Activated naive CD8-positive, alpha-beta T cell (primary cell): ENCODE data around the gene SLC25A23.

Experiments
- H3K27ac Mint-ChIP-seq: one replicate; pipeline ENCODE4 v1.8.0; 2021; ENCODE audit warnings: mixed read lengths
- H3K27me3 Mint-ChIP-seq: one replicate; pipeline ENCODE4 v1.8.0; 2021; ENCODE audit warnings: mixed read lengths
- H3K36me3 Mint-ChIP-seq: one replicate; pipeline ENCODE4 v1.8.0; 2021; ENCODE audit warnings: mixed read lengths
- H3K4me1 Mint-ChIP-seq: one replicate; pipeline ENCODE4 v1.8.0; 2021; ENCODE audit warnings: low read depth, mixed read lengths
- H3K4me3 Mint-ChIP-seq: one replicate; pipeline ENCODE4 v1.8.0; 2021; ENCODE audit warnings: mild to moderate bottlenecking, mixed read lengths
- H3K9me3 Mint-ChIP-seq: one replicate; pipeline ENCODE4 v1.8.0; 2021; ENCODE audit warnings: low read depth, mixed read lengths

SLC25A23 gene

GRCh38 chr19:6471076-6471475, 11.5 kb upstream of the SLC25A23 start:
- no peaks in the 10 kb centered on the region for H3K27me3 Mint-ChIP-seq
- H3K36me3 Mint-ChIP-seq = peaks cover 4% of the 10 kb centered on the region
- no peak overlapping the region for H3K4me3 Mint-ChIP-seq
- peaks cover 2% of the 10 kb centered on the region for H3K4me1 Mint-ChIP-seq
- no peaks in the 10 kb centered on the region for H3K9me3 Mint-ChIP-seq
- no peak overlapping the region for H3K27ac Mint-ChIP-seq

GRCh38 chr19:6470173-6470572, 10.6 kb upstream of the SLC25A23 start:
- Mint-ChIP-seq H3K4me1 (no peaks in the 10 kb centered on the region), H3K9me3 (no peaks in the 10 kb centered on the region), H3K27me3 (no peaks in the 10 kb centered on the region), H3K4me3 (no peak overlapping the region), H3K27ac (no peak overlapping the region), H3K36me3 (peaks cover 4% of the 10 kb centered on the region)

- no peaks in the 10 kb centered on the region for H3K9me3 Mint-ChIP-seq
- H3K36me3 Mint-ChIP-seq = peaks cover 4% of the 10 kb centered on the region
- H3K4me1 Mint-ChIP-seq = peaks cover 10% of the 10 kb centered on the region
- no peaks in the 10 kb centered on the region for H3K27me3 Mint-ChIP-seq
- H3K27ac Mint-ChIP-seq = no peak overlapping the region
- no peak overlapping the region for H3K4me3 Mint-ChIP-seq
Observed at GRCh38 chr19:6467384-6467783, 7.8 kb upstream of the SLC25A23 start.

GRCh38 chr19:6466526-6467248, 7.1 kb upstream of the SLC25A23 start:
- peaks cover 14% of the 10 kb centered on the region for H3K4me1 Mint-ChIP-seq
- H3K27ac Mint-ChIP-seq = peak overlapping the region; percentile 64
- H3K27me3 Mint-ChIP-seq = no peaks in the 10 kb centered on the region
- H3K9me3 Mint-ChIP-seq = no peaks in the 10 kb centered on the region
- H3K4me3 Mint-ChIP-seq = no peak overlapping the region
- peaks cover 4% of the 10 kb centered on the region for H3K36me3 Mint-ChIP-seq

- H3K9me3 Mint-ChIP-seq = no peaks in the 10 kb centered on the region
- no peak overlapping the region for H3K27ac Mint-ChIP-seq
Observed at GRCh38 chr19:6465663-6466062, 6.1 kb upstream of the SLC25A23 start.

GRCh38 chr19:6465006-6465405, 5.4 kb upstream of the SLC25A23 start:
- peak overlapping the region; percentile 62 for H3K4me3 Mint-ChIP-seq
- no peak overlapping the region for H3K27ac Mint-ChIP-seq
- H3K36me3 Mint-ChIP-seq = peaks cover 4% of the 10 kb centered on the region
- H3K9me3 Mint-ChIP-seq = no peaks in the 10 kb centered on the region
- peaks cover 19% of the 10 kb centered on the region for H3K4me1 Mint-ChIP-seq
- H3K27me3 Mint-ChIP-seq = no peaks in the 10 kb centered on the region

More at GRCh38 chr19:6465663-6466062, 6.1 kb upstream of the SLC25A23 start:
- Mint-ChIP-seq H3K4me1 (peaks cover 14% of the 10 kb centered on the region), H3K36me3 (peaks cover 4% of the 10 kb centered on the region), H3K27me3 (no peaks in the 10 kb centered on the region), H3K4me3 (no peak overlapping the region)

- H3K4me1 Mint-ChIP-seq = peaks cover 21% of the 10 kb centered on the region
- H3K4me3 Mint-ChIP-seq = peak within 1 kb of the TSS; percentile 62
- H3K27me3 Mint-ChIP-seq = no peaks in the 10 kb centered on the region
- no peaks in the 10 kb centered on the region for H3K36me3 Mint-ChIP-seq
- no peaks in the 10 kb centered on the region for H3K9me3 Mint-ChIP-seq
- no peak within 1 kb of the TSS for H3K27ac Mint-ChIP-seq
Observed at GRCh38 chr19:6464070-6464873, 4.7 kb upstream of the SLC25A23 start, which contains the start of gene CRB3. TSS of gene CRB3 (plus strand) at chr19:6464271. CDS start at chr19:6464702, 431 bp downstream.

- peak overlapping the region; percentile 87 for H3K27ac Mint-ChIP-seq
- peak overlapping the region; percentile 96 for H3K4me3 Mint-ChIP-seq
- peaks cover 27% of the 10 kb centered on the region for H3K4me1 Mint-ChIP-seq
- no peaks in the 10 kb centered on the region for H3K9me3 Mint-ChIP-seq
- peaks cover 5% of the 10 kb centered on the region for H3K36me3 Mint-ChIP-seq
- no peaks in the 10 kb centered on the region for H3K27me3 Mint-ChIP-seq
Observed at GRCh38 chr19:6460099-6460884, 700 bp upstream of the SLC25A23 start.

- Mint-ChIP-seq H3K4me3 (peak overlapping the region; percentile 91), H3K27ac (peak overlapping the region; percentile 86), H3K27me3 (no peaks in the 10 kb centered on the region), H3K9me3 (no peaks in the 10 kb centered on the region), H3K4me1 (peaks cover 19% of the 10 kb centered on the region), H3K36me3 (peaks cover 15% of the 10 kb centered on the region)
Observed at GRCh38 chr19:6458695-6459261, 814 bp downstream of the SLC25A23 start.

GRCh38 chr19:6457958-6458694, 1.5 kb downstream of the SLC25A23 start:
- no peaks in the 10 kb centered on the region for H3K9me3 Mint-ChIP-seq
- H3K27me3 Mint-ChIP-seq = no peaks in the 10 kb centered on the region
- H3K4me3 Mint-ChIP-seq = peak overlapping the region; percentile 91
- H3K36me3 Mint-ChIP-seq = peaks cover 18% of the 10 kb centered on the region
- H3K27ac Mint-ChIP-seq = peak overlapping the region; percentile 86
- peaks cover 18% of the 10 kb centered on the region for H3K4me1 Mint-ChIP-seq

GRCh38 chr19:6455924-6456323, 3.7 kb downstream of the SLC25A23 start:
- Mint-ChIP-seq H3K27me3 (no peaks in the 10 kb centered on the region), H3K27ac (no peak overlapping the region), H3K4me1 (peaks cover 13% of the 10 kb centered on the region), H3K36me3 (peaks cover 22% of the 10 kb centered on the region), H3K4me3 (no peak overlapping the region), H3K9me3 (no peaks in the 10 kb centered on the region)

GRCh38 chr19:6453951-6454565, 5.5 kb downstream of the SLC25A23 start:
- Mint-ChIP-seq H3K27me3 (no peaks in the 10 kb centered on the region), H3K36me3 (peaks cover 27% of the 10 kb centered on the region), H3K4me1 (peaks cover 6% of the 10 kb centered on the region), H3K9me3 (no peaks in the 10 kb centered on the region), H3K4me3 (no peak overlapping the region), H3K27ac (no peak overlapping the region)

GRCh38 chr19:6452899-6453298, 6.7 kb downstream of the SLC25A23 start:
- Mint-ChIP-seq H3K4me1 (no peaks in the 10 kb centered on the region), H3K27ac (no peak overlapping the region), H3K4me3 (no peak overlapping the region), H3K36me3 (peaks cover 27% of the 10 kb centered on the region), H3K9me3 (no peaks in the 10 kb centered on the region), H3K27me3 (no peaks in the 10 kb centered on the region)

GRCh38 chr19:6452223-6452614, 7.4 kb downstream of the SLC25A23 start:
- no peaks in the 10 kb centered on the region for H3K27me3 Mint-ChIP-seq
- no peak overlapping the region for H3K27ac Mint-ChIP-seq
- no peaks in the 10 kb centered on the region for H3K4me1 Mint-ChIP-seq
- no peak overlapping the region for H3K4me3 Mint-ChIP-seq
- H3K9me3 Mint-ChIP-seq = no peaks in the 10 kb centered on the region
- H3K36me3 Mint-ChIP-seq = peaks cover 27% of the 10 kb centered on the region
